Activated naive CD8-positive, alpha-beta T cell treated with anti-CD3 and anti-CD28 coated beads, Interleukin-2, amount 50 U/mL, for 16 hours (primary cell): ENCODE results near the gene ATP2B1.
"Not testable (repeated sequence)": the region's sequence is repeated elsewhere in the genome, so short reads cannot be mapped to it uniquely, and the experiment has no call there.

ENCODE experiments used
- DNase-seq: peaks from one replicate; pipeline ENCODE4 v3.0.0-alpha.2; 2020; ENCODE audit warnings: low read depth, low spot score

The ATP2B1 gene

GRCh38 chr12:89717759-89718523, 9.3 kb upstream of the ATP2B1 start:
- DNase-seq: no peak

- no peak for DNase-seq
Measured at GRCh38 chr12:89712706-89713105, 4.1 kb upstream of the ATP2B1 start.

GRCh38 chr12:89710873-89711750, 2.5 kb upstream of the ATP2B1 start:
- DNase-seq: no peak

GRCh38 chr12:89709995-89710872, 1.6 kb upstream of the ATP2B1 start:
- no peak for DNase-seq

- peak; percentile 99 for DNase-seq
Measured at GRCh38 chr12:89709157-89709994, 738 bp upstream of the ATP2B1 start.

GRCh38 chr12:89707703-89708564, 704 bp downstream of the ATP2B1 start:
- no peak for DNase-seq

GRCh38 chr12:89706986-89707702, 1.5 kb downstream of the ATP2B1 start:
- no peak for DNase-seq

- DNase-seq: no peak
Measured at GRCh38 chr12:89706551-89706950, 2.1 kb downstream of the ATP2B1 start.

- DNase-seq: no peak
Measured at GRCh38 chr12:89704457-89704856, 4.2 kb downstream of the ATP2B1 start.

GRCh38 chr12:89703768-89704167, 4.9 kb downstream of the ATP2B1 start:
- no peak for DNase-seq

GRCh38 chr12:89702503-89702902, 6.1 kb downstream of the ATP2B1 start:
- DNase-seq: no peak

- no peak for DNase-seq
Measured at GRCh38 chr12:89701606-89702206, 6.9 kb downstream of the ATP2B1 start.

- DNase-seq: no peak
Measured at GRCh38 chr12:89700191-89700810, 8.3 kb downstream of the ATP2B1 start.

- DNase-seq: no peak
Measured at GRCh38 chr12:89698607-89699006, 10.0 kb downstream of the ATP2B1 start.

- not testable (repeated sequence) for DNase-seq
Measured at GRCh38 chr12:89697728-89698127, 10.9 kb downstream of the ATP2B1 start.

GRCh38 chr12:89697296-89697695, 11.3 kb downstream of the ATP2B1 start:
- no peak for DNase-seq

- DNase-seq: no peak
Measured at GRCh38 chr12:89695830-89696229, 12.8 kb downstream of the ATP2B1 start.

GRCh38 chr12:89695100-89695499, 13.5 kb downstream of the ATP2B1 start:
- DNase-seq: no peak
